IMR-90 (cell line): ENCODE results near the gene FLRT3. TPM values are rescaled to one million over a fixed set of nuclear protein-coding genes. Genes with fewer than 3 reads are reported as not detected.

Experiments
- ATAC-seq: fragments of 200-7000 bp; cut with Tn5 transposase; 2 replicates; pipeline ENCODE4 v1.9.1; 2020; ENCODE audit warnings: low read depth, mild to moderate bottlenecking, moderate library complexity
- BruUV-seq: library from RNA; stranded (reverse); fragments of 400-500 nt; replicated peaks from 2 replicates; lab custom pipeline; 2021; lab: Mats Ljungman, UMichigan
- CTCF ChIA-PET: fragments of 300-600 bp; formaldehyde crosslinking; extraction: SDS; loops from one replicate; lab custom pipeline; 2021; ENCODE audit warnings: antibody characterized with exemption; lab: Yijun Ruan, JAX
- POLR2A ChIA-PET: fragments of 300-600 bp; sonication (Branson Sonifier 250); formaldehyde crosslinking; loops from one replicate; lab custom pipeline; 2022; ENCODE audit warnings: antibody characterized with exemption; ENCODE audit not compliant: unreplicated experiment; lab: Charles Lee
- DNase-seq: peaks from one replicate; pipeline ENCODE4 v3.0.0; 2013
- H2AFZ ChIP-seq: replicated peaks from 2 replicates; pipeline ENCODE3; 2013; ENCODE audit warnings: low read length, mild to moderate bottlenecking; ENCODE audit not compliant: poor library complexity
- H2AK5ac ChIP-seq: 2 replicates; pipeline ENCODE4 v1.6.1; 2013; ENCODE audit warnings: low read depth, low read length, inconsistent platforms
- H2AK9ac ChIP-seq: replicated peaks from 2 replicates; pipeline ENCODE3; 2013; ENCODE audit warnings: mild to moderate bottlenecking, low read depth, low read length, moderate library complexity; ENCODE audit not compliant: poor library complexity
- H2BK120ac ChIP-seq: 2 replicates; pipeline ENCODE4 v1.6.1; 2013; ENCODE audit warnings: low read depth, low read length, inconsistent platforms
- H2BK15ac ChIP-seq: 3 replicates; pipeline ENCODE4 v1.6.1; 2013; ENCODE audit warnings: low read depth, low read length, inconsistent platforms
- H2BK20ac ChIP-seq: 2 replicates; pipeline ENCODE4 v1.6.1; 2013; ENCODE audit warnings: low read depth, mild to moderate bottlenecking, inconsistent platforms, low read length, moderate library complexity
- H2BK5ac ChIP-seq: 2 replicates; pipeline ENCODE4 v1.6.1; 2013; ENCODE audit warnings: mild to moderate bottlenecking, low read depth, low read length, inconsistent platforms; ENCODE audit not compliant: poor library complexity, severe bottlenecking
- H3K14ac ChIP-seq: replicated peaks from 2 replicates; pipeline ENCODE4 v1.6.1; 2013; ENCODE audit warnings: low read depth, low read length, inconsistent platforms
- H3K18ac ChIP-seq: 2 replicates; pipeline ENCODE4 v1.6.1; 2013; ENCODE audit warnings: low read depth, low read length, control low read depth
- H3K23ac ChIP-seq: 2 replicates; pipeline ENCODE4 v1.6.1; 2013; ENCODE audit warnings: low read depth, low read length, inconsistent platforms
- H3K27ac ChIP-seq: 2 replicates; pipeline ENCODE4 v1.5.1; 2013; ENCODE audit warnings: mild to moderate bottlenecking, control low read depth, low read length; ENCODE audit not compliant: insufficient read depth
- H3K27me3 ChIP-seq: 2 replicates; pipeline ENCODE4 v1.6.1; 2013; ENCODE audit warnings: low read length; ENCODE audit not compliant: control insufficient read depth, insufficient read depth
- H3K36me3 ChIP-seq: 2 replicates; pipeline ENCODE4 v1.6.1; 2013; ENCODE audit warnings: low read length, mixed read lengths; ENCODE audit not compliant: control insufficient read depth, insufficient read depth
- H3K4ac ChIP-seq: 2 replicates; pipeline ENCODE4 v1.6.1; 2013; ENCODE audit warnings: low read depth, low read length, inconsistent platforms
- H3K4me1 ChIP-seq: 2 replicates; pipeline ENCODE4 v1.6.1; 2013; ENCODE audit warnings: low read length, mixed read lengths; ENCODE audit not compliant: control insufficient read depth, insufficient read depth
- H3K4me2 ChIP-seq: 2 replicates; pipeline ENCODE4 v1.6.1; 2013; ENCODE audit warnings: low read depth, mild to moderate bottlenecking, control low read depth, low read length, moderate library complexity
- H3K4me3 ChIP-seq: 2 replicates; pipeline ENCODE4 v1.5.1; 2013; ENCODE audit warnings: low read depth, mild to moderate bottlenecking, control low read depth, low read length, moderate library complexity; ENCODE audit not compliant: insufficient read depth
- H3K56ac ChIP-seq: 2 replicates; pipeline ENCODE4 v1.6.1; 2013; ENCODE audit warnings: low read length, inconsistent platforms; ENCODE audit not compliant: insufficient read depth; ENCODE audit errors: extremely low read depth
- H3K79me1 ChIP-seq, 2 experiments: 2 replicates each; pipeline ENCODE4 v1.6.1; 2013; ENCODE audit warnings: low read length in 2 of 2, inconsistent platforms in 1 of 2, low read depth in 1 of 2
- H3K9ac ChIP-seq: 2 replicates; pipeline ENCODE4 v1.6.1; 2013; ENCODE audit warnings: low read depth, low read length, control low read depth
- H3K9me1 ChIP-seq: 2 replicates; pipeline ENCODE4 v1.6.1; 2013; ENCODE audit warnings: low read length, inconsistent platforms; ENCODE audit not compliant: insufficient read depth
- H3K9me3 ChIP-seq: 2 replicates; pipeline ENCODE4 v1.6.1; 2013; ENCODE audit warnings: low read length; ENCODE audit not compliant: control insufficient read depth, insufficient read depth
- H4K20me1 ChIP-seq: 2 replicates; pipeline ENCODE4 v1.6.1; 2013; ENCODE audit warnings: low read length, inconsistent platforms; ENCODE audit not compliant: insufficient read depth
- H4K5ac ChIP-seq: 2 replicates; pipeline ENCODE4 v1.6.1; 2013; ENCODE audit warnings: mild to moderate bottlenecking, low read depth, low read length, control low read depth
- H4K8ac ChIP-seq, 2 experiments: 2 replicates each; pipeline ENCODE4 v1.6.1; 2013; ENCODE audit warnings: low read depth in 2 of 2, low read length in 2 of 2, control low read depth in 1 of 2, inconsistent platforms in 1 of 2
- H4K91ac ChIP-seq: 2 replicates; pipeline ENCODE4 v1.6.1; 2013; ENCODE audit warnings: low read depth, low read length, inconsistent platforms; ENCODE audit not compliant: insufficient read depth
- BHLHE40 ChIP-seq: fragments of 150-350 bp; IDR thresholded peaks from 2 replicates; pipeline ENCODE4 v1.6.1; 2016; ENCODE audit warnings: mild to moderate bottlenecking, low read depth, low read length
- CEBPB ChIP-seq: IDR thresholded peaks from 2 replicates; pipeline ENCODE4 v1.6.1; 2012; ENCODE audit warnings: low read depth, low read length, improper control_type of control experiment
- CHD1 ChIP-seq: IDR thresholded peaks from 2 replicates; pipeline ENCODE4 v1.6.1; 2012; ENCODE audit warnings: low read depth, low read length, improper control_type of control experiment
- FOS ChIP-seq: fragments of 150-350 bp; IDR thresholded peaks from 2 replicates; pipeline ENCODE4 v1.6.1; 2016; ENCODE audit warnings: low read depth, low read length
- MAFK ChIP-seq: IDR thresholded peaks from 2 replicates; pipeline ENCODE4 v1.6.1; 2012; ENCODE audit warnings: low read depth, low read length, improper control_type of control experiment
- MAZ ChIP-seq: IDR thresholded peaks from 2 replicates; pipeline ENCODE4 v1.6.1; 2012; ENCODE audit warnings: low read depth, mild to moderate bottlenecking, low read length, improper control_type of control experiment, moderate library complexity, borderline replicate concordance
- MXI1 ChIP-seq: IDR thresholded peaks from 2 replicates; pipeline ENCODE4 v1.6.1; 2012; ENCODE audit warnings: low read depth, mild to moderate bottlenecking, low read length, moderate library complexity, borderline replicate concordance
- NFE2L2 ChIP-seq: fragments of 150-350 bp; IDR thresholded peaks from 2 replicates; pipeline ENCODE4 v1.6.1; 2016; ENCODE audit warnings: low read depth, mild to moderate bottlenecking, low read length
- POLR2A ChIP-seq: IDR thresholded peaks from 2 replicates; pipeline ENCODE4 v1.6.1; 2012; ENCODE audit warnings: mild to moderate bottlenecking, low read depth, low read length
- RAD21 ChIP-seq: IDR thresholded peaks from 2 replicates; pipeline ENCODE4 v1.6.1; 2012; ENCODE audit warnings: low read length, improper control_type of control experiment
- RCOR1 ChIP-seq: IDR thresholded peaks from 2 replicates; pipeline ENCODE4 v1.6.1; 2012; ENCODE audit warnings: mild to moderate bottlenecking, low read length, improper control_type of control experiment; ENCODE audit not compliant: insufficient replicate concordance
- RFX5 ChIP-seq: IDR thresholded peaks from 2 replicates; pipeline ENCODE4 v1.8.0; 2012; ENCODE audit warnings: low read depth, mild to moderate bottlenecking, low read length, moderate library complexity
- SMC3 ChIP-seq: fragments of 150-350 bp; IDR thresholded peaks from 2 replicates; pipeline ENCODE4 v1.6.1; 2016; ENCODE audit warnings: low read depth, mild to moderate bottlenecking, antibody characterized with exemption, low read length, moderate library complexity
- WGBS, 2 experiments: methylation state at CpG; one replicate each; pipeline versions ENCODE4 v1.1.5 to v1.1.7; 2013; ENCODE audit warnings: missing lambda C conversion rate in 2 of 2; ENCODE audit not compliant: insufficient read length in 1 of 2; ENCODE audit errors: extremely low coverage in 2 of 2; 5-methylcytosine and 5-hydroxymethylcytosine counted together
- dilution Hi-C: fragments of 300-500 bp; cut with HindIII; formaldehyde crosslinking; loops from one replicate; pipeline ENCODE4 v1.14.3; 2018; ENCODE audit warnings: low sequenced_read_pairs; ENCODE audit not compliant: unreplicated experiment
- in situ Hi-C: fragments of 300-500 bp; cut with MboI; formaldehyde crosslinking; loops from 3 replicates; pipeline ENCODE4 v1.14.3; 2019; ENCODE audit warnings: low sequenced_read_pairs, inconsistent platforms, mixed read lengths
- intact Hi-C: fragments of 100-400 bp; cut with micrococcal nuclease; formaldehyde crosslinking; loops from 2 replicates; pipeline ENCODE4 v1.10.0; 2022
- polyA plus RNA-seq, 3 experiments: library from polyadenylated mRNA; depleted of rRNA; stranded (reverse); fragments of >200 nt; gene quantifications; 2 replicates each; pipeline ENCODE4 v1.2.3, GENCODE V29; 2012; ENCODE audit warnings: low replicate concordance in 1 of 3
- total RNA-seq: library from RNA; depleted of rRNA; stranded (reverse); fragments of >200 nt; gene quantifications from 2 replicates; pipeline ENCODE4 v1.2.3, GENCODE V29; 2012
- TF ChIP-seq, protein P1 (sequence below): fragments of 150-350 bp; IDR thresholded peaks from 2 replicates; pipeline ENCODE4 v1.6.1; 2016; ENCODE audit warnings: low read depth, mild to moderate bottlenecking, low read length, moderate library complexity, borderline replicate concordance
- TF ChIP-seq, protein P2 (sequence below): fragments of 150-350 bp; IDR thresholded peaks from 2 replicates; pipeline ENCODE4 v1.6.1; 2017; ENCODE audit warnings: mild to moderate bottlenecking, antibody characterized with exemption, low read length, low read depth
- TF ChIP-seq, protein P3 (sequence below): conservative IDR thresholded peaks from 2 replicates; pipeline ENCODE4 v1.5.1; 2012; ENCODE audit warnings: mild to moderate bottlenecking, low read depth, low read length, improper control_type of control experiment

FLRT3 gene
- total and polyA plus RNA-seq, 2 of the 4 experiments (the other 2 are of a cell fraction): 1.8 to 6.6 TPM

- no peaks in the 10 kb centered on the region for H3K79me1 ChIP-seq
These were observed 29.5 kb downstream of the FLRT3 start for GRCh38 chr20:14307956-14308355.

More at GRCh38 chr20:14307956-14308355, 29.5 kb downstream of the FLRT3 start:
- Histone ChIP-seq H4K20me1 (no peaks in the 10 kb centered on the region), H2BK20ac (no peak overlapping the region), H3K27me3 (no peaks in the 10 kb centered on the region), H2BK5ac (no peak overlapping the region), H2AFZ (no peak overlapping the region), H3K36me3 (no peaks in the 10 kb centered on the region), H2AK9ac (no peak overlapping the region), H2BK15ac (no peak overlapping the region), H3K18ac (no peak overlapping the region), H3K4me1 (no peaks in the 10 kb centered on the region), H3K27ac (no peak overlapping the region), H3K4ac (no peak overlapping the region), H4K8ac (no peak overlapping the region), H3K4me2 (no peak overlapping the region), H3K23ac (no peak overlapping the region), H3K9me1 (no peaks in the 10 kb centered on the region), H3K56ac (no peak overlapping the region), H4K91ac (no peak overlapping the region), H4K5ac (no peak overlapping the region), H3K14ac (no peak overlapping the region), H3K4me3 (no peak overlapping the region), H3K9me3 (no peaks in the 10 kb centered on the region), H2BK120ac (no peak overlapping the region), H2AK5ac (no peak overlapping the region), H3K9ac (no peak overlapping the region)
- intact Hi-C loops: no loop called here
- no CpG with 5 or more reads among the region's 2 CpGs for WGBS, 2 experiments
- dilution Hi-C loops: no loop called here
- ChIA-PET CTCF (no interaction called here), POLR2A (interaction anchor here (0.6 kb wide), 1 partner anchor 22 kb away, joined by 3 read pairs; no protein-coding TSS in a partner anchor)
- no peak for DNase-seq
- no TSS peak for BruUV-seq
- TF ChIP-seq CEBPB: no peak
- no peak for TF ChIP-seq MAFK
- TF ChIP-seq, protein P1, sequence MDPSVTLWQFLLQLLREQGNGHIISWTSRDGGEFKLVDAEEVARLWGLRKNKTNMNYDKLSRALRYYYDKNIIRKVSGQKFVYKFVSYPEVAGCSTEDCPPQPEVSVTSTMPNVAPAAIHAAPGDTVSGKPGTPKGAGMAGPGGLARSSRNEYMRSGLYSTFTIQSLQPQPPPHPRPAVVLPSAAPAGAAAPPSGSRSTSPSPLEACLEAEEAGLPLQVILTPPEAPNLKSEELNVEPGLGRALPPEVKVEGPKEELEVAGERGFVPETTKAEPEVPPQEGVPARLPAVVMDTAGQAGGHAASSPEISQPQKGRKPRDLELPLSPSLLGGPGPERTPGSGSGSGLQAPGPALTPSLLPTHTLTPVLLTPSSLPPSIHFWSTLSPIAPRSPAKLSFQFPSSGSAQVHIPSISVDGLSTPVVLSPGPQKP: no peak
- no peak for TF ChIP-seq RFX5
- no peak for TF ChIP-seq RAD21
- no peak for TF ChIP-seq MAZ
- TF ChIP-seq POLR2A: no peak
- TF ChIP-seq CHD1: no peak
- TF ChIP-seq BHLHE40: no peak
- no peak for TF ChIP-seq SMC3
- TF ChIP-seq RCOR1: no peak
- no peak for TF ChIP-seq FOS
- TF ChIP-seq MXI1: no peak
- TF ChIP-seq, protein P2, sequence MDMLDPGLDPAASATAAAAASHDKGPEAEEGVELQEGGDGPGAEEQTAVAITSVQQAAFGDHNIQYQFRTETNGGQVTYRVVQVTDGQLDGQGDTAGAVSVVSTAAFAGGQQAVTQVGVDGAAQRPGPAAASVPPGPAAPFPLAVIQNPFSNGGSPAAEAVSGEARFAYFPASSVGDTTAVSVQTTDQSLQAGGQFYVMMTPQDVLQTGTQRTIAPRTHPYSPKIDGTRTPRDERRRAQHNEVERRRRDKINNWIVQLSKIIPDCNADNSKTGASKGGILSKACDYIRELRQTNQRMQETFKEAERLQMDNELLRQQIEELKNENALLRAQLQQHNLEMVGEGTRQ: no peak
- TF ChIP-seq NFE2L2: no peak
- TF ChIP-seq, protein P3, sequence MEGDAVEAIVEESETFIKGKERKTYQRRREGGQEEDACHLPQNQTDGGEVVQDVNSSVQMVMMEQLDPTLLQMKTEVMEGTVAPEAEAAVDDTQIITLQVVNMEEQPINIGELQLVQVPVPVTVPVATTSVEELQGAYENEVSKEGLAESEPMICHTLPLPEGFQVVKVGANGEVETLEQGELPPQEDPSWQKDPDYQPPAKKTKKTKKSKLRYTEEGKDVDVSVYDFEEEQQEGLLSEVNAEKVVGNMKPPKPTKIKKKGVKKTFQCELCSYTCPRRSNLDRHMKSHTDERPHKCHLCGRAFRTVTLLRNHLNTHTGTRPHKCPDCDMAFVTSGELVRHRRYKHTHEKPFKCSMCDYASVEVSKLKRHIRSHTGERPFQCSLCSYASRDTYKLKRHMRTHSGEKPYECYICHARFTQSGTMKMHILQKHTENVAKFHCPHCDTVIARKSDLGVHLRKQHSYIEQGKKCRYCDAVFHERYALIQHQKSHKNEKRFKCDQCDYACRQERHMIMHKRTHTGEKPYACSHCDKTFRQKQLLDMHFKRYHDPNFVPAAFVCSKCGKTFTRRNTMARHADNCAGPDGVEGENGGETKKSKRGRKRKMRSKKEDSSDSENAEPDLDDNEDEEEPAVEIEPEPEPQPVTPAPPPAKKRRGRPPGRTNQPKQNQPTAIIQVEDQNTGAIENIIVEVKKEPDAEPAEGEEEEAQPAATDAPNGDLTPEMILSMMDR: no peak
- no peak for ATAC-seq
- in situ Hi-C loops: no loop called here
